GM06990 (cell line): ENCODE data around the gene SSBP3.

Experiments used
- DNase-seq: peaks from one replicate; pipeline ENCODE4 v3.0.0-alpha.2; 2011; ENCODE audit not compliant: insufficient read length; ENCODE audit errors: extremely low read depth
- H3K27me3 ChIP-seq: replicated peaks from 2 replicates; pipeline ENCODE4 v1.6.0; 2011; ENCODE audit warnings: low read length; ENCODE audit not compliant: control insufficient read depth, insufficient read depth
- H3K36me3 ChIP-seq: 2 replicates; pipeline ENCODE4 v1.5.1; 2011; ENCODE audit warnings: low read length; ENCODE audit not compliant: control insufficient read depth, insufficient read depth
- H3K4me3 ChIP-seq: replicated peaks from 2 replicates; pipeline ENCODE4 v1.5.1; 2011; ENCODE audit warnings: low read depth, mild to moderate bottlenecking, control low read depth, low read length
- CTCF ChIP-seq: IDR thresholded peaks from 2 replicates; pipeline ENCODE4 v1.5.1; 2011; ENCODE audit warnings: low read length, control low read depth, mild to moderate bottlenecking, inconsistent platforms; ENCODE audit not compliant: insufficient read depth, poor library complexity, severe bottlenecking

SSBP3 gene

GRCh38 chr1:54381524-54381923 is 24.7 kb downstream of the SSBP3 start:
- TF ChIP-seq CTCF, result no peak
- DNase-seq, result no peak
- Histone ChIP-seq H3K36me3 (peaks cover 4% of the 10 kb centered on the region), H3K27me3 (no peaks in the 10 kb centered on the region), H3K4me3 (no peak overlapping the region)

DNA sequence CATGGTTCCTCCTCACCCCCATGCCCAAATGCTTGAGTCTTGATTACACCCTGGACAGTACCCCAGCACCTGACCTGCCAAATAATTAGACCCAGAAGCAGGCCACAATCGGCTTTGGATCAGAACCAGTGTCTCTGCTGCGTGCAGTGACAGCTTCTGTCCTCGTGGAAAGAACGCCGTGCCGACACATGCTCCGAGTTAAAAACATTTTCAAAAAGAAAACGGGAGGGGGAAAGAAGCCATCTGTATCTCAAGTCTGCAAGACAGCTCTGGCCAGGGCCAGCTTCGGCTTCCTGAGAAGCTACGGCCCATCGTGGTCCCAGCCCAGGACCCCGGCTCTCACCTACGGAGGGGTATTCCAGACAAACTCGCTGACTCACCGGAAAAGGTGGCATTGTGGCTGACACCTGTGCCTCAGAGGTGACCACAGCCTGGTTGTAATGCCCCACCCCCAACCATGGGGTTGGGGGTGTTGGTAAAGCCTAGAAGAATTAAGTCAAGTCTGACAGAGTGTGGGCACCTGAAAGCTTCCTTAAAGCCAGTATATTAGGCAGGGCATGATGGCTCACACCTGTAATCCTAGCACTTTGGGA is 25.8 kb downstream of the SSBP3 start:
- no peaks in the 10 kb centered on the region for H3K27me3 ChIP-seq
- no peak for DNase-seq
- peaks cover 4% of the 10 kb centered on the region for H3K36me3 ChIP-seq
- no peak for TF ChIP-seq CTCF
- no peak overlapping the region for H3K4me3 ChIP-seq

DNA sequence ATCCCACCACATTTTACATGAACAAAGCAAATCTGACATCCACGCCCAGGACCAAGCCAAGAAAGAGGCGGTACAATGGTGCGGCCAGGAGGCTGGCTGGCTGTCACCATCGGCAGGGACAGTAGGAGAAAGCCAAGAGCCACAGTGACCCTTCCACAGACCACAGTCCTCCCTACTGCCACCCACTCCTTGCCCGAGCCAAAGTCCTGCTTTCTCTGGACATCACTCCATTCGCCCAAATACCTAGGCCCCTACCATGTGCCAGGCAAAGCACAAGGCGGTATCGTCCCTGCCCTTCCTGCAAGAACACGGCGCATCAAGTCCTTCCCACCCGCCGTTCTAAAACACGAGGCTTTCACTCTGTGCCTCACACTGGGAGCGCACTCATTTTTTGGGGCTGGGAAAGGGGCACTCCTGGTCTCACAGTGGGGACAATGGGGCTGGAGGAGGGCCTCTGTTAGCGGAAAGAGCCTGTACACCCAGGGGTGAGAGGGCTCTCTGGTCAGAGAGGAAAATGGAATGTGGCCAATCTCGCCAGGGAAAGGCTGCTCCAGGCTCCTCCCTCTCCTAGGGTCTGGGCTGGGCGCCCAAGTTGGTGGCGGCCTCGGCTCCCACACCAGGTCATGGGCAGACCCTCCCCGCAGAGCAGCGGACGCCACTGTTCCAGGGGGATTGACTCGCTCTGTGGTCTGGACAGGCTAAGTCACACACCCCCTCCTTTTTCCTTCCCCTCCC is 26.5 kb downstream of the SSBP3 start:
- H3K27me3 ChIP-seq, result no peaks in the 10 kb centered on the region
- TF ChIP-seq CTCF, result no peak
- no peak overlapping the region for H3K4me3 ChIP-seq
- H3K36me3 ChIP-seq, result peaks cover 4% of the 10 kb centered on the region
- DNase-seq, result no peak

DNA sequence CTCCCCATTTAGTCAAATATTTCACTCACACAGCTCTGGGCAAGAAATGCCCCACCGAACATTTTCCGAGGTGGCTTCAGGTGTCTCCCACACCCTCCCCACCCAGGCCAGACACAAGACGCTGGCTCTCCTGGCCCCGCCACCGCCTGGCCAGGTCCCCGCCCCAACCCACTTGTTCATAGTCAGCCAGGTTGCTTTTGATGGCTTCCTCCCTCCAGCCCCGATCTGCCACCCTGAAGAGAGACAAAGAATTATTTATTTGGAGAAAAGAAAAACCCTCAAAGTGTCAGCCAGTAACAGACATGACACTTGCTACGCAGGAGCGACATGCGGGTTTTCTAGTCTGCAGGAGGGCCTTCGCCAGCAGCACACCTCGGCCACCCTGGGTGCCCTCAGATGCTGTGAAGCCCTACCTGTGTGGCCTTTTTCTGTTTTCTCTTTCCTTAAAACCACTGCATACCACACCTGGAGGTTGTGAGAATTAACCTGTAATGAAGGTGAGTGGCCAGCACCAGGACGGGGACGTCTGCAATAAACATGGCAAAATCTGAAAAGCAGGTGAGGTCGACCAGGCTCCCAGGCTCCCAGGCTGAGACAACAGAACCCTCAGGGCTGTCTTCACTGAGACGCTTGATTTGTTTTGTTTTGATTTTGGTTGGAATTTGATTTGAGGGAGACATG is 27.2 kb downstream of the SSBP3 start:
- Histone ChIP-seq H3K4me3 (no peak overlapping the region), H3K27me3 (no peaks in the 10 kb centered on the region), H3K36me3 (peaks cover 4% of the 10 kb centered on the region)
- no peak for TF ChIP-seq CTCF
- DNase-seq, result no peak

DNA sequence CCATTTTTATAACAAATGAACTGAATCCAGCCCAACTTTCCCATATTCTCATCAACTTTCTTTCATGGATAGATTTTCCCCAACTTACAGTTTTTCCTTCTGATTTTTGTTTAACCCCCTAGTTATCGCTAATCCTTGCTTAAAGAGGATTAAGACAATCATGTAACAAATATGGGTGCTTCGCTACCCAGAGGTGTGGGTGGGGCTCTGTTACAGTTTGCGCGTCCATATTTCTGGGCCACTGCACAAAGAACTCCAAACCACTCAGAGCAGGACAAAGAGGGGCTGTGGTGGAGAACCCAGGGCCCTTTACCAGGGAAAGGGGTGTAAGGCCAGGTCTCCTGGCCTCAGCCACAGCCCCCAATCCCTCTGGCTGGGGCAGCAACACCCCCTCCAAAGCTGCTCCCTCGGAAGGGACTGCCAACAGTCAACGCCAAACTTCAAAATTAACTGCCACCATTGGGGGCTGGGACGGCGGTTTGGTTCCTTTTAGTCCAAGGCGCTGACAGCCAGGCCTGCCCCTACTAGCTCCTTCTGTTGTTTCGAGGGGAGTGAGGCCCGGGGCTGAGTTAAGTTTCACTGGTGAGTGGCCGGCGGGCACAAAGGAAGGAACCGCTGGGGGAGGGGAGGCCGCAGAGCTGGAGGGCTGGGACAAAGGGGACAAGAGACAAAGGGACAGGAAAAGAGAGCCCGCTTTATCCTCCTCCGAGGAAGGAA is 27.9 kb downstream of the SSBP3 start:
- Histone ChIP-seq H3K36me3 (peaks cover 4% of the 10 kb centered on the region), H3K4me3 (no peak overlapping the region), H3K27me3 (no peaks in the 10 kb centered on the region)
- no peak for DNase-seq
- TF ChIP-seq CTCF, result no peak
